ENCODE results near the gene MTMR12.

GRCh38 chr5:32270178-32270577 lies 42.6 kb downstream of the MTMR12 start:
- TF ChIP-seq NR2F6 (IDR thresholded peaks at IDR 0.05) (no peak; the same call in 1 of the 2 replicates), NR2F6 (CRISPR knock-in tag; IDR thresholded peaks at IDR 0.05) (no peak), ZNF777 (CRISPR knock-in tag; IDR thresholded peaks at IDR 0.05) (no peak), GABPA (IDR thresholded peaks at IDR 0.05; ENCODE audit: low read depth, low read length) (no peak), GABPA (CRISPR knock-in tag; IDR thresholded peaks at IDR 0.05; ENCODE audit: low read depth) (no peak), ZNF770 (CRISPR knock-in tag; IDR thresholded peaks at IDR 0.05) (peak; percentile 23; the same call in 1 of the 2 replicates), REST (IDR thresholded peaks at IDR 0.05; ENCODE audit: borderline replicate concordance in 1 of 2, low read depth in 1 of 2, low read length in 2 of 2) (no peak), NR3C1 (CRISPR knock-in tag; IDR thresholded peaks at IDR 0.05) (no peak), CTCF (CRISPR knock-in tag; IDR thresholded peaks at IDR 0.05) (peak; percentile 37; the same call in 1 of the 2 replicates), ATF4 (CRISPR knock-in tag; IDR thresholded peaks at IDR 0.05) (no peak)

All from HepG2 (cell line).